GM21528 (cell line): Measurements from ENCODE around the gene PTCH2.
A peak's percentile ranks its signal among the peaks of the same experiment; 100 is the strongest.
"Not testable (repeated sequence)": the region's sequence is repeated elsewhere in the genome, so short reads cannot be mapped to it uniquely, and the experiment has no call there.

ENCODE experiments used
- ATAC-seq: cut with Tn5 transposase; IDR thresholded peaks from one replicate; pipeline ENCODE4 v1.9.1; 2021; ENCODE audit warnings: mild to moderate bottlenecking, moderate library complexity; ENCODE audit not compliant: unreplicated experiment, low FRiP score

PTCH2 gene

DNA sequence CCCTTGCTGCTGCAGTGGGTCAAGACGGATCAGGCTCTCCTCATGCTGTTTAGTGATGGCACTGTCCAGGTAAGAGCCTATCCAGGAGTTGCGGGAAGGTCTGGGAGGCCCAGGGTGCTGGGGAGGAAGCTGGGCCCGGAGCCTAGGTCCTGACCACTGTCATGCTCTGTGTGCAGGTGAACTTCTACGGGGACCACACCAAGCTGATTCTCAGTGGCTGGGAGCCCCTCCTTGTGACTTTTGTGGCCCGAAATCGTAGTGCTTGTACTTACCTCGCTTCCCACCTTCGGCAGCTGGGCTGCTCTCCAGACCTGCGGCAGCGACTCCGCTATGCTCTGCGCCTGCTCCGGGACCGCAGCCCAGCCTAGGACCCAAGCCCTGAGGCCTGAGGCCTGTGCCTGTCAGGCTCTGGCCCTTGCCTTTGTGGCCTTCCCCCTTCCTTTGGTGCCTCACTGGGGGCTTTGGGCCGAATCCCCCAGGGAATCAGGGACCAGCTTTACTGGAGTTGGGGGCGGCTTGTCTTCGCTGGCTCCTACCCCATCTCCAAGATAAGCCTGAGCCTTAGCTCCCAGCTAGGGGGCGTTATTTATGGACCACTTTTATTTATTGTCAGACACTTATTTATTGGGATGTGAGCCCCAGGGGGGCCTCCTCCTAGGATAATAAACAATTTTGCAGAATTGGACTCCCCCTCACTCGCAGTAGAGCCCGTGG, 37.6 kb downstream of the PTCH2 start:
- ATAC-seq, result no peak

DNA sequence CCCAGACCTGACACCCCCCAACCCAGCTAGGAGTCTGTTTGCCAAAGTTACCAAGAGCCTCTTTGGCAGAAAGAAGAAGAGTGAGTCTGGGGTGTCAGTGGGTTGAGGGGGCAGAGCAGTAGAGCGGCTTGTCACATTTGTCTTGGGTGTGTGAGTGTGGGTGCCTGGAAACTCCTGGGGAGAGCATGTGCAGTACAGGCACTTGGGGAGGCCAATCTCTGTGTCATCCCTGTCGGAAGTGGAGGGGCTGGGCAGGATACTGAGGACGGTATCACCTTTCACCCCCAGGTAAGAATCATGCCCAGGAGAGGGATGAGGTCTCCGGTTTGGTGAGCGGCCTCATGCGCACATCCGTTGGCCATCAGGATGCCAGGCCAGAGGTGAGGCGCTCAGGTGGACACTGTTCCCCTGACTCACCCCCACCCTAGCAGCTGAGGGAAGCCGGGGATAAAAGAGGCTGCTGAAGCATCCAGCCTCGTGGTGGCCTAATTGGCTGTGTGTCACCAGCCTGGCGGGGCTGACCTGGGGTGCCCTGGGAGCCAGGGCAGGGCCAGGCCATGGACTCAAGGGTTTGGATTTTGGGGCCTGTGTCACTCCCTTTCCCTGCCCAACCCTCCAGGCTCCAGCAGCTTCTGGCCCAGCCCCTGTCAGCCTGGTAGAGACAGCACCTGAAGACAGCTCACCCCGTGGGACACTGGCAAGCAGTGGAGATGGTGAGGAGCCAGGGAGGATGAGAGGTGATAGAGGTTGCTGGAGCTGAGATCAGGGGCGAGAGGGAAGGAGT, 39.5 kb downstream of the PTCH2 start:
- ATAC-seq, result no peak

DNA sequence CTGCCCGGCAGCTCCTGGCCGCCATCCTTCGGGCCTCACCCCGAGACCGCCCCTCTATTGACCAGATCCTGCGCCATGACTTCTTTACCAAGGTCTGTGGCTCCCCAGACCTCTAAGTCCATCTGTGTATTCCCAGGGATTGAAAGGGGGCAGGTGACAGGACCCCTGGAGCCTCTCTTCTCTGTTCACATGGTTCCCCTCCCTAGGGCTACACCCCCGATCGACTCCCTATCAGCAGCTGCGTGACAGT, 40.1 kb downstream of the PTCH2 start:
- no peak for ATAC-seq

DNA sequence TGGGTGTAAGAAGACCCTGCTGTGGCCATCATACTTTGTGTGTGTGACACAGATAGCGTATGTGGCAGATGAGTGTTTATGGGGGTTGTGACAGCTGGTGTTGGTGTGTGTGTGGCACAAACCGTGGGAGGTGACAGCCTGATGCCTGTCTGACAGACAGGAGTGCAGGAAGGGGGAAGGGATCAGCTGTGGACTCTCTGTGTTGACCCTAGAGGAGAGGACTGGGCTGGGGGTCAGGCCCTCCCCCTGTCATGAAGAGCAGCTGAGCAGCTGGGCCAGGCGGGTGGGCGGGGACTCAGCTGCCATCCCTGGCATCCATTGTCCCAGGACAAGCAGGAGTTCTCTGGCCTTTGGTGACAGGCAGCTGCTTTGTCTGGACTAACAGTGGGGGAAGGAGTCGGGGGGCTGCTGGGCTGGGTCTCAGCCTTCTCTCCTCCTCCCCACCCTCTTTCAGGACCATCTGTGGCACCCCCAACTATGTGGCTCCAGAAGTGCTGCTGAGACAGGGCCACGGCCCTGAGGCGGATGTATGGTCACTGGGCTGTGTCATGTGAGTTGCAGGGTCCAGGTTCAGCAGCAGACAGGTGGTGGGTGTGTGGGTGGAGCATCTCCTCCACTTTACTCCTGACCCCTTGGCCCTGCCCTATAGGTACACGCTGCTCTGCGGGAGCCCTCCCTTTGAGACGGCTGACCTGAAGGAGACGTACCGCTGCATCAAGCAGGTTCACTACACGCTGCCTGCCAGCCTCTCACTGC, 40.6 kb downstream of the PTCH2 start:
- ATAC-seq, result no peak

DNA sequence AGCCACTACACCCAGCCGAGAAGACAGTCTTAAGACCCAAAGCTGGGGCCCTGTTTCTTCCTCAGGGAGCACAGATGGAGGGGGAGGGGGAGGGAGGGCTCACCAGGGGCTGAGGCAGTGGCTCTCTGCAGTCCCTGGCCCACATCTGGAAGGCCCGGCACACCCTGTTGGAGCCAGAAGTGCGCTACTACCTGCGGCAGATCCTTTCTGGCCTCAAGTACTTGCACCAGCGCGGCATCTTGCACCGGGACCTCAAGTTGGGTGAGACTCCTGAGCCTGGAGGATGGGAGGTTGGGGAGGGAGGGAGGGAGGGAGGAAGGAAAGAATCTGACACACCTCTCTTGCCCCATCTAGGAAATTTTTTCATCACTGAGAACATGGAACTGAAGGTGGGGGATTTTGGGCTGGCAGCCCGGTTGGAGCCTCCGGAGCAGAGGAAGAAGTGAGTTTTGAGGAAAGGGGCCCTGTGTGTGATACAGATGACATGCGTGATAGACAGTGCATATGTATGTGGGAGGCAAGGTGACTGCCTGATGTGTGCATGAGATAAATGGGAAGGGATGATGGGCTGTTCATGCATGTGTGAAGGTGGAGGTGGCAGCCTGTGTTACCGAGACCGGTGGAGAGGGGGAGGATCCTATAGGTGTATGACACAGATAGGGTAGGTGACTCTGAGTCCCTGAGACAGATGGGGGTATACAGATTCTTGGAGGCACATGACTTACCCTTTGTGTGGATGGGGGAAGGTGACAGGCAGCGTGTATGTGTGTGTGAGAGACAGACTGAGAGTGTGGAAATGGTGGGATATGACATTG, 41.4 kb downstream of the PTCH2 start:
- ATAC-seq, result no peak

DNA sequence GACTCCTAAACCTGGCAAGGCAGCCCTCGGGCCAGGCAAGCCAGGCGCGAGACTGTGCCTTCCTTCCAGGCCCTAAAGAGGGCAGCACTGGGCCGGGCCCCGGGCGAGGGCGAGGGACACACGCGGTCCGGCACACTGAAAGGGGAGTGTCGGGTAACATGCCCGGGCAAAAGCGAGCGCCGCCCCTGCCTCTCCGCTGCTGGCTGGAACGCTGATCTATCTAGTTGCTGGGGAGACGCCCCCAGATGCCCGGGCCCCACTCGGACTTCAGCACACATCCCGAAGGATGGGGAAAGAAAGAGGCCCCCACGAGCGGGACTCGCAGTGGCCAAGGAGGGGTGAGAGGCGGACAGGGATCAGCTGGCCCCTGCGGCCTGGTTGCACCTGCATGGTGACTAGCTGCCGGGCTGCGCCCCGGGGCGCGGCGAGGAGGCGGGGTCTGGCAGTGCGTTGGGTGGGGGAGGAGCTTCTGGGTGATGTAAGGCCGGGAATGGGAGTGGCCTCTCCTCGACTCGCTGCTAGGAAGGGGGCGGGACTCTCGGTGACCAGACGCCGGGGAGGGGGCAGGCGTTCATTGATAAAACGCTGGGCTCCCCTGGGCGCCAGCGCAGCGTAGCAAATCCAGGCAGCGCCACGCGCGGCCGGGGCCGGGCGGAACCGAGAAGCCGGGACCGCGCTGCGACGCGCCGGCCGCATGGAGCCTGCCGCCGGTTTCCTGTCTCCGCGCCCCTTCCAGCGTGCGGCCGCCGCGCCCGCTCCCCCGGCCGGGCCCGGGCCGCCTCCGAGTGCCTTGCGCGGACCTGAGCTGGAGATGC, 43.1 kb downstream of the PTCH2 start, which contains the start of gene PLK3:
Gene PLK3, plus strand, starts transcription at position 608 of the 815 bp plus-strand sequence. Its CDS starts 87 bp downstream, at position 695.
- ATAC-seq, result peak; percentile 77

DNA sequence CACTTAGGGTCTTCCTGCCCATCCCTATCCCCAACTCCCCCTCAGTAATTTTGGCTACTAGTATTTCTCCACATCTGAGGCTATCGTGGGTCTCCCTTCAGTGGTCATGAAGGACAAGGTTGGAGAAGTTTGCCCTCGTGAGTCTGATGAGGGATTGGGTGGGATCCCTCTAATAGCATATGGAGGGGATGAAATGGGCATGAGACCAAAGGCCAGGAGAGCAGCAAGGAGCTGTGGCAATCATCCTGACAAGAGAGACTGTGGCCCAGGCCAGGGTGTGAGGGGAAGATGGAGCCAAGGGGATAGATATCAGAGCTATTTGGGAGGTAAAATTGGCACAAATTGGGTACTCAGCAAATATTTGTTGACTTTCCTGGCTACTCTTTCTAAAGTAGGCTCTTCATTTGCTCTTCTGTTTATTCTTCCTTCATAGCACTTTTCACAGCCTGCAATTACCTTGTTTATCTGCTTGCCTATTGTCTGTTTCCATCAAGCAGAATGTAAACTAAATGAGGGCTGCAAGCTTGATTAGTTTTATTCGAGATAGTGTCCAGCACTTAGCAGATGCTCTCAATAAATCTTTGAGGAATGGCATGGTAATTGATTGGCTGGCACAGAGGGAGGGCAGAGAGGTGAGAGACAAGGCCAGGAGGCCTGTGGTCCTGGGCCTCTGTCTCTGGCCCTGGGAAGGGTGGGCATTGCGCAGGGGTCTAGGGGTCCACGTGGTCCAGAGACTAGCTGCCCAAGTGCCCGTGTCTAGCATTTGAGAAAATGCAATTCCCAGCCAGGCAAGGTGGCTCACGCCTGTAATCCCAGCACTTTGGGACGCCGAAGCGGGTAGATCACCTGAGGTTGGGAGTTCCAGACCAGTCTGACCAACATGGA, 44.3 kb downstream of the PTCH2 start:
- ATAC-seq, result no peak

DNA sequence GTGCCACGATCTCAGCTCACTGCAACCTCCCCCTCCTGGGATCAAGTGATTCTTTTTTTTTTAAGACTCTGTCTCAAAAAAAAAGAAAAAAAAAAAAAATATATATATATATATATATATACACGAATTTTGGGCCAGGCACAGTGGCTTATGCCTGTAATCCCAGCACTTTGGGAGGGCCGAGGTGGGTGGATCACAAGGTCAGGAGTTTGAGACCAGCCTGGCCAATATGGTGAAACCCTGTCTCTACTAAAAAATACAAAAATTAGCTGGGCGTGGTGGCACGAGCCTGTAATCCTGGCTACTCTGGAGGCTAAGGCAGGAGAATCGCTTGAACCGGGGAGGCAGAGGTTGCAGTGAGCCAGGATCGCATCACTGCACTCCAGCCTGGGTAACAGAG, 45.2 kb downstream of the PTCH2 start:
- not testable (repeated sequence) for ATAC-seq

DNA sequence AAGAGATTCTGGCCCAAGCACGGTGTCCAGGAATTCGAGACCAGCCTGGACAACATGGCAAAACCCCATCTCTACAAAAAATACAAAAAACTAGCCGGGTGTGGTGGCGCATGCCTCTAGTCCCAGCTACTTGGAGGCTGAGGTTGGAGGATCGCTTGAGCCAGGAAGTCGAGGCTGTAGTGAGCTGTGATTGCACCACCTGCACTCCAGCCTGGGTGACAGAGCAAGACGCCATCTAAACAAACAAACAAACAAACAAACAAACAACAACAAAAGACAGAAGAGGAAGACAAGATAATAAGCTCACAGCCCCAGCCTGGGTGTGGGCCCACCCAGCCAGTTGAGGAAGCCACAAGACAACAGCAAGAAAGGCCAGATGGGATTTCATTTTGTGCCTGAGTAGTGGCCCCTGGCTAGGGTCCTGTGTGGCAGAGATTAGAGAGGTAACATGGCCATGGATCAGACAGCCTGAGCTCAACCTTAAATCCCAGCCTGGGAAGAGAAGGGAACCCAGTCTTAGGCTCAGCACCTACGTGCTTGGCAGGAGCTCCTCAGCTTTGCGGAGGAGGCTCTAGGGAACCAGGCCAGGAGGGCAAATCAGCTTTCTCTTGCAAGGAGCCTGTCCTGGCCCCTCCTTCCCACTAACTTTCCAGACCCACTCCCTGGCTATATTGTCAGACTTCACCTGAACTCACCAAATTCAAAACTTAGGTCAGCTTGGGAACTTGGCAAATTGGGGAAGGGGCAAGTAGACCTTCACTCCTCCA, 50.1 kb downstream of the PTCH2 start:
- ATAC-seq, result no peak

DNA sequence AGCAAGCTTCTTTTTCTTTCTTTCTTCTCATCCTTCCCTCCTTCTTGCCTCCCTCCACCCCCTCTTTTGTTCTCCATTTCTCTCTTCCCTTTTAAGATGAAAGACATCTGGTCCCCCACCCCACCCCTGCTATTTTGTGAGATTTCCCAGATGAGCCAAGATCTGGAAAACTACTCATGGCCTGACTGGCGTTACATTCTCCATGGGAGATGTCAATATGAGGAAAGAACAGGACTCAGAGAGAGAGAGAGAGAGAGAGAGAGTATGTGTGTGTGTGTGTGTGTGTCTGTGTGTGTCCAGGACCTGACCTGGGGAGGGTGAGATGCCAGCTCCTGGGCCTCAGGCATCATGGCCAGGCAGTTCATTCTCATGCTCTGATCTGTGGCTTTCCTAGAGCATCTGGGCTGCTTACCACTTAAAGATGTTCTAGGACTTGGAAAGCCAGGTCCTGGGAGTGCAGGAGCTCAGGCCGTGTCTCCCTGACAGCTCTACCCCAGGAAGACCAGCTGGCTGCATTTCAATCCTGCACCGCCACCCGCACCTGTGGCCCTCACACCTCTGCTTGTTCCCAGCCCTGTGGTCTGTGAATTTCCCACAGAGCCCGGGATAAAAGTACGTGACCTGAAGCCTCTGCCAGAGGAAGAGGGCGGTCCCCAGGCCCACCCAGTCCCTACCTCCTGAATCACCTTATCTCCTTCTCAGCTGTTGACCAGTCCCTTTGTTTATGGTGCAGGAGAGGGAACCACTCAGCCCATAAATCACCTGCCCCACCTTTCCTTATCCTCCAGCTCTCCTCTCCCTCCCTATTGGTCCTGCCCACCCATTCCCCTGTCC, 51.9 kb downstream of the PTCH2 start:
- no peak for ATAC-seq

DNA sequence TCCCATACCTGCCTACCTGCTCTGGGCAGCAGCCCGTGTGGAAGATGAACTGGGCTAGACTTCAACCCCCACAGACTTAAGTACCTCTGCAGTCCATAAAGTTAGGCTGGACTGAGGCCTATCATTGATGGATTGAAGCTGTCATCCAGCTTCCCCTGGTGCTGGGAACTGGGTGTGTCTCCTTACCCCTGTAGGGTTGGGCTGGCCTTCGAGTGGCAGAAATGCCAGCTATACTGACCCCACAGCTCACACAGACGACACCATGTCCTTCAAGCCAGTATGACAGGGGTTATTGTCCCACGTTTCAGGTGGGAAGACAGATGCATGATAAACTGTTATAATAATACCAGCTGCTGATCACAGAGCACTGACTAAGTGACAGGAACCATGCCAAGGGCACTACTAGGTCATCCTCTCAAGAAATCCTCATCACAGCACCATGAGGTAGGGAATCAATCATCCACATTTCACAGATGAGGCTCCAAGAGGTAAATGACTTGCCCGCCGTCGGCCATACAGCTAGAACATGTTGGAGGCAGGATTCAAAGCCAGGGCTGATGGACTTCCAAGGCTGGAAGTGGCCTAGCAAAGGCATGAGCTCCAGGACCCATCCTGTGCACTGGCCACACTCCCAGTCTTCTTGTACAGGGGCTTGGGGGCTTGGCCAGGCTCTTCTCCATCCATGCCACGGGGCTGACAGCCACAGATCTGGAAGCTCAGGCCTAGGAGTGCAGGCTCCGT, 54.8 kb downstream of the PTCH2 start, which contains the start of gene BEST4:
Gene BEST4, minus strand, starts transcription at position 51 of the 741 bp plus-strand sequence. CDS start 465 bp downstream, outside the sequence.
- ATAC-seq, result no peak

DNA sequence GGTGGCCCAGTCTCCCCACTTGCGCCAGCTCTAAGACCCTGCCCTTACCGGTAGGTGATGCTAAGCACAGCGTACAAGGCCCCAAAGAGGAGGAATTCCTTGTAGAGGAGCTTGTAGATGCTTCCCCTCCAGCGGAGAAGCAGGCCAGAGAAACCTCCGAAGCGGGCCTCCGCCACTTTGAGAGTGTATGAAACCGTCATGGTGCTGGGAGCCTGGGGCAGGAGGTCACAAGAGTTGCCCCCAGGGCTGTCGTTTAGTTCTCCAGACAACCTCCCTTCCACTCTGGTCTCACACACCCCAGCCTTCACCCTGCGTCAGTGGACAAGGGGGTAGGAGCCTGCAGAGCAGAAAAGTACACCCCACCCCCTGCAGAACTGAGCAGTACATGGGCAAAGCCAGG, 55.5 kb downstream of the PTCH2 start:
- no peak for ATAC-seq

DNA sequence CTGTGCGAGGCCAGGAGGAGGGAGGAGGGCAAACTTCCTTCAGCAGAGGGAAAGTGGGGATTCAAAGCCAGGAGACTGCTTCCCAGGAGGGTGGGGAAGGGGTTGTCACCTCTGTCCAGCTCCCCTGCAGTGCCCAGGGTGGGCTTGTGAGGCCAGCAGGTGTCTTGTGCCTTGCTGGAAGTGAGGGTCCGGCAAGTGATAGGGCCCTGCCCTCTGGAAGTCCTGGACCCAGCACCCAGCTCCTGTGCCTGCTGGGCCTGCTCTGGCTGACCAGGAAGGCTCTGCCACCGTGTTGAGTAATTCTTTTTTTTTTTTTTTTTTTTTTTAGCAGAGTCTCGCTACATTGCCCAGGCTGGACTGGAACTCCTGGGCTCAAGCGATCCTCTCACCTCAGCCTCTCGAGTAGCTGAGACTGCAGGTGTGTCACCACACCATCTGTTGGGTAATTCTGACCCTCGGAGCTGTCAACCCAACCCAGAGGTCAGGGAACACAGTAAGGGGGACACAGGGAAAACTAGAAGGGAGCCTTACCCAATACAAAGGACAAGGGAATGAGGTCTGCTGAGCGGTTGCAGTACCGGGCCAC, 56.1 kb downstream of the PTCH2 start:
- no peak for ATAC-seq

DNA sequence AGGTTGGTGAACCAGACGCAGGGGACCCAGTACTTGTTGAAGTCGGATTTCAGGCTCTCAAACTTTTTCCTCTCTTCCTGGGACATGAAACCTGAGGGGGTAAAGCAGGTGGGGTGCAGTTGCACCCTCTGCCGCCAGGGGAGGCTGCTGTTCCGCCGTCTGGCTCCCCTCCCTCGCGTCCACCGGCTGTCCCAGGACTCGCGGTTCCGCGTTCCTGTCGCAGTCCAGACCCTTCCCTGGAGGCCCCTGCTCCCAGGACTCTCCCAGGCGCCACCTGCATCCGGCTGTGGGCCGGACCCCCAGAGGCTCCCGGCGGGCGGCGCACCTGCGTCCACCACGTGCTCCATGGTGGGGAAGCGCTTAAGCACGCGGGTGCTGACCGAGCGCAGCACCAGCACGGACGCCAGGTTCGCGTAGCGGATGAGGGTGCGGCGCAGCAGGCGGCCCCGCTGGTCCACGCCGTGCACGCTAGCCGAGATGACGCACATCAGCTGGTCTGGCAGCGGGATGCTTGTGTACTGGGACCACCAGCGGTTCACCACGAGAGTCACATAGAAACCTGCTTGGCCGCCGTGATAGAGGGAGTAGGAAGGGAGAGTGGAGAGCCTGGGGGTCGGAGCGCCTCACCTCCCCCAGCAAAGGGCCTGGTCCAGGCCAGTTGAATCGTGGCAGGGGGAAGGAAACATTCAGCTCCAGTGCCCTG, 56.8 kb downstream of the PTCH2 start:
- ATAC-seq, result no peak

DNA sequence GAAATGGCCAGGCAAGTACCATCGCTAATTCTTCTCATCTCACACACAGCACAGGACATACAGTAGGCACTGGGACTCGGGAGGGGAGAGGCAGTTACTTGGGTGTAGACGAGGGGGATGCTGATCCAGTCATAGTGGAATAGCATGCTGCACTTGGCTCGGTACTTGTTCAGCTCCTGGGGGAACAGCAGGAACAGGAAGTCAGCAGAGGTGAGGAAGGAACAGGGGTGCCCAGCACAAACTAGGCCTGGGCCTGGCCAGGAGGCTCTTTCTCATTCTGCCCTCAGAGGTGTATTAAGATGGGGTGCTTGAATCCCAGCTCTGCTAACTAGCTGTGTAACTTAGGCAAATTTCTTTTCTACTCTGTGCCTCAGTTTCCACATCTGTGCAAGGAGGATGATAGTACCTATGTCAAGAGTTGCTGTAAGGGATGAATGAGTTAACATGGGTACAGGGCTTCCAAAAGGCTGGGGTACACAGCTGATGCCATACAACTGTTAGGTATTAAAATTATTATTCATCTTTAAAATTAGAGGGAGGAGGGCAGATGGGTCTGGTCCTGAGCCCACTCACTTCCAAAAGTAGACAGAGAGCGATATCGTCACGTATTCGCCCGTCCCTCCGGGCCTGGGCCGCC, 57.4 kb downstream of the PTCH2 start:
- ATAC-seq, result no peak
